Posterior cingulate gyrus (tissue), 11 donors: ENCODE data around the gene DENND1A.
"Not testable (repeated sequence)": the region's sequence is repeated elsewhere in the genome, so short reads cannot be mapped to it uniquely, and the experiment has no call there.

ENCODE experiments used
- DNase-seq, 10 donors: peaks; one replicate each; pipeline versions ENCODE4 v3.0.0 to v3.0.0-alpha.2; 2020 to 2021; ENCODE audit warnings: mixed read lengths in 3 of 10
- intact Hi-C: fragments of 100-400 bp; cut with DNase I; formaldehyde crosslinking; loops from one replicate; pipeline ENCODE4 v1.15.1; 2023

Gene DENND1A

GRCh38 chr9:123347289-123348060, 582.5 kb downstream of the DENND1A start:
- intact Hi-C loops, result no loop called here
- DNase-seq, result no peak

DNA sequence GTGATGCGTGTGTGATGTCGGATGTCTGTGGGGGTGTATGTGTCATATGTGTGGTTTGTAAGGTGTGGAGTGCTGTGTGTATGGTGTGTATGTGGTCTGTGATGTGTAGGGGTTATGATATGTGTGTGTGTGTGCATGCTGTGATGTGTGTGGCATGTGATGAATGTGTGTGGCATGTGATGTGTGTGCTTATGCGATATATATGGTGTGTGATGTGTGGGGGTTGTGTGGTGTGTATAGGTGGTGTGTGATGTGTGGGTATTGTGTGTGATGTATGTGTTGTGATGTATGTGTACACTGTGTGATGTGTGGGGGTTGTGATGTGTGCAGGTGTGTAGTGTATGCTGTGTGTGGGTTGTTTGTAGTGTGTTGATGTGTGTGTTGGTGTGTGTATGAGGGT, 583.1 kb downstream of the DENND1A start:
- DNase-seq, result no peak
- intact Hi-C loops, result no loop called here

DNA sequence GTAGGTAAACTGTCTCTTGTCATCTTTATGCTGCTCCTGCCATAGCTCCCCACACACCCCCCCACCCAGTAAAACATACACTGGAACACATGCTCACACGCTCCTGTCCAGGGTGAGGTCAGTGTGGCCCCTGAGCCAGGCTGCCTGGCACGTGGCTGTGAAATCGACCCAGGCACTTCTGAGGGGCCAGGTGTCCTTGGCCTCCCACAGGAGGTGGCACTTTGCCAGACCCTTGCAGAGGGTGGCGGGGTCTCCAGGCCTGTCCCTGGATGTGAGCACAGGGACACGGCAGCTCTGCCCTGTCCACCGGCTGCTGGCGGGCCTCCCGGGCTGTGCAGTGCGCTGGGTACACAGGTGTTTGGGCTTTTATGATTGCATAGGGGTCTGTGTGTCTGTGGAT, 583.9 kb downstream of the DENND1A start:
- intact Hi-C loops, result no loop called here
- DNase-seq, result no peak

- DNase-seq, result no peak
- intact Hi-C loops, result no loop called here
Measured at GRCh38 chr9:123345567-123345955, 584.4 kb downstream of the DENND1A start.

GRCh38 chr9:123344192-123344949, 585.6 kb downstream of the DENND1A start:
- intact Hi-C loops, result no loop called here
- peak in 1 of 10 donors; percentile 25 for DNase-seq

- intact Hi-C loops, result no loop called here
- DNase-seq, result peak in 1 of 10 donors; percentile 52
Measured at GRCh38 chr9:123343443-123344191, 586.3 kb downstream of the DENND1A start.

GRCh38 chr9:123342247-123342646, 587.7 kb downstream of the DENND1A start:
- intact Hi-C loops, result no loop called here

GRCh38 chr9:123341816-123342215, 588.1 kb downstream of the DENND1A start:
- intact Hi-C loops, result no loop called here
- DNase-seq, result peak in 1 of 10 donors; percentile 26

More at GRCh38 chr9:123342247-123342646, 587.7 kb downstream of the DENND1A start:
- peak in 2 of 10 donors; percentile 79 to 86 for DNase-seq

- DNase-seq, result peak in 3 of 10 donors; percentile 56 to 86 (median 82)
- intact Hi-C loops, result no loop called here
Measured at GRCh38 chr9:123339666-123340510, 590.0 kb downstream of the DENND1A start.

- peak in 8 of 10 donors; percentile 44 to 95 (median 65) for DNase-seq
- intact Hi-C loops, result no loop called here
Measured at GRCh38 chr9:123338710-123339665, 590.9 kb downstream of the DENND1A start.

DNA sequence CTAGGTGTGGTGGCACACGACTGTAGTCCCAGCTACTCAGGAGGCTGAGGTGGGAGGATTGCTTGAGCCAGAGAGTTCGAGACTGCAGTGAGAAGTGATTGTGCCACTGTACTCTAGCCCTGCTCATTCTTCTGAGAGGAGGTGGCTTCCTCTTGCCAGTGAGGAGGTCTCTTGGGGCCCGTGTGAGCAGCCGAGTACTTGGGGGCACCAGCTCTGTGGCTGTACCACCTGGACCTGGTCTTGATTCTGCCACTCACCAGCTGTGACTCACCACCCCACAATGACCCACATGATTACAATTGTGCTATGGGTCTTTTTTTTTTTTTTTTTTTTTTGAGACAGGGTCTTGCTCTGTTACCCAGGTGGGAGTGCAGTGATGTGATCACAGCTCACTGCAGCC, 592.0 kb downstream of the DENND1A start:
- intact Hi-C loops, result no loop called here
- no peak for DNase-seq

DNA sequence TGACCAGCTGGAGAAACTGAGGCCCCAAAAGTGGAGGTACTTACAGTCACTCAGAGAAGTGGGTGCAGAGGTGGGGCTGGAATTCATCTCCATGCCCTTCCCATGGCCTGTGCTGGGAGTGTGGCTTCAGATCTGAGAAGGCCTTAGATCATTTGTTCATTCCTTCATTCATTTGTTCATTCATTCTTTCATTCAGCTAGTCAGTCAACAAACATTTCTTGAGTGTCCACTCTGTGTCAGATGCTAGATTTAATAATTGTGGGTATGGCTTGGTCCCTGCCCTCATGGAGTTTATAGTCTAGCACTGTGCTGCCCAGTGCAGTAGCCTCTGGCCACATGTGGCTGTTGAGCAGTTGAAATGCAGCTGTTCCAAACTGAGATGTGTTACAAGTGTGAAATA, 593.0 kb downstream of the DENND1A start:
- intact Hi-C loops, result no loop called here

GRCh38 chr9:123336449-123336848, 593.5 kb downstream of the DENND1A start:
- intact Hi-C loops, result no loop called here
- no peak for DNase-seq

More for the DNA sequence above, 593.0 kb downstream of the DENND1A start:
- DNase-seq, result no peak

GRCh38 chr9:123335986-123336329, 594.0 kb downstream of the DENND1A start:
- intact Hi-C loops, result no loop called here

GRCh38 chr9:123335193-123335985, 594.5 kb downstream of the DENND1A start:
- intact Hi-C loops, result no loop called here
- DNase-seq, result peak in 8 of 10 donors; percentile 52 to 95 (median 69)

More at GRCh38 chr9:123335986-123336329, 594.0 kb downstream of the DENND1A start:
- DNase-seq, result no peak

GRCh38 chr9:123334639-123335038, 595.3 kb downstream of the DENND1A start:
- intact Hi-C loops, result no loop called here
- DNase-seq, result no peak

- intact Hi-C loops, DNase-seq: not testable (repeated sequence)
Measured at GRCh38 chr9:123333058-123333669, 596.8 kb downstream of the DENND1A start.
